Liver (tissue), 2 donors: Measurements from ENCODE around the gene LTBP2.

ENCODE experiments used
- CTCF ChIP-seq: fragments of 150-350 bp; IDR thresholded peaks from 2 replicates; pipeline ENCODE4 v1.5.1; 2017; ENCODE audit warnings: improper control_type of control experiment, low read depth, low read length; ENCODE audit not compliant: missing input control
- TF ChIP-seq, protein P1 (sequence below): IDR thresholded peaks from 2 replicates; pipeline ENCODE4 v1.6.1; 2016; ENCODE audit warnings: antibody characterized with exemption, mild to moderate bottlenecking
- donor health status: healthy.

DNA sequence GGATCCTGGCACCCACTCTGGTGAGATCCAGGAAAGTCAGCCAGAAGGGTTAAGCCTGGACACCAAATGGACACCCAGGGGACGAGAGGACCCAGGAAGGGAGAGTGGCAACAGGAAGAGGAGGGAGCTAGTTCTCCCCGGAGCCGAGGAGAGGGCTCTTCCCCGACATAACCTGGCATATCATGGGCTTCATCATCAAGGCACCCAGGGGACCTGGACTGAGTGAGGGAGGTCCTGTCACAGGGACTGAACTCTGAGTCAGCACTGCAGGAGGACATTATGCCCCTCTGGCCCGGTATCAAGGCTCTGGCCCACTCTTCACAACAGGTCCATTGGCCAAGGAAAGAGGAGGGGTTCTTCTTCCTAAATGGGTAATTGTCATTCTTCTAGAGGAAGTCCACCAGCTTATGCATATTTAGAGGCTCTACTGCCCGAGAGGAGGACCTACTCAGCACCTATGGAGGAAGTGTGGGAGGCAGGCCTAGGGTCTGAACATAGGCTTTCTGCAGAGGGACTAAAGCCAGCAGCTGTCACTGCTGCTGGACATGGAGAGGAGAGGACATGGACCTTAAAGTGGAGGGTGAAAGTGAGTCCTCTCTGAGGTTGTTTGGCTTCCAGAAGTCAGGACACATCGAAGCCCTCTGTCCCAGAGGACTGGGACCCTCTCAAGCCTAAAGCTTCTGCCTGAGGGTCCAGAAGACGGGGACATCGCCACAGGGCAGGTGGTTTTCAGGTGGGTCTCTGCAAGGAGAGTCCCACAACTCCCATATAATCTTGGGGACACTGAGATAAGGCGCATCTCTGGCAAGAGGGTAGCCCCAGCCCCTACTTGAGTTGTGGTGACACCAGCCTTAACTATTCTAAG, 99.8 kb downstream of the LTBP2 start:
- no peak for TF ChIP-seq CTCF
- TF ChIP-seq, protein P1, sequence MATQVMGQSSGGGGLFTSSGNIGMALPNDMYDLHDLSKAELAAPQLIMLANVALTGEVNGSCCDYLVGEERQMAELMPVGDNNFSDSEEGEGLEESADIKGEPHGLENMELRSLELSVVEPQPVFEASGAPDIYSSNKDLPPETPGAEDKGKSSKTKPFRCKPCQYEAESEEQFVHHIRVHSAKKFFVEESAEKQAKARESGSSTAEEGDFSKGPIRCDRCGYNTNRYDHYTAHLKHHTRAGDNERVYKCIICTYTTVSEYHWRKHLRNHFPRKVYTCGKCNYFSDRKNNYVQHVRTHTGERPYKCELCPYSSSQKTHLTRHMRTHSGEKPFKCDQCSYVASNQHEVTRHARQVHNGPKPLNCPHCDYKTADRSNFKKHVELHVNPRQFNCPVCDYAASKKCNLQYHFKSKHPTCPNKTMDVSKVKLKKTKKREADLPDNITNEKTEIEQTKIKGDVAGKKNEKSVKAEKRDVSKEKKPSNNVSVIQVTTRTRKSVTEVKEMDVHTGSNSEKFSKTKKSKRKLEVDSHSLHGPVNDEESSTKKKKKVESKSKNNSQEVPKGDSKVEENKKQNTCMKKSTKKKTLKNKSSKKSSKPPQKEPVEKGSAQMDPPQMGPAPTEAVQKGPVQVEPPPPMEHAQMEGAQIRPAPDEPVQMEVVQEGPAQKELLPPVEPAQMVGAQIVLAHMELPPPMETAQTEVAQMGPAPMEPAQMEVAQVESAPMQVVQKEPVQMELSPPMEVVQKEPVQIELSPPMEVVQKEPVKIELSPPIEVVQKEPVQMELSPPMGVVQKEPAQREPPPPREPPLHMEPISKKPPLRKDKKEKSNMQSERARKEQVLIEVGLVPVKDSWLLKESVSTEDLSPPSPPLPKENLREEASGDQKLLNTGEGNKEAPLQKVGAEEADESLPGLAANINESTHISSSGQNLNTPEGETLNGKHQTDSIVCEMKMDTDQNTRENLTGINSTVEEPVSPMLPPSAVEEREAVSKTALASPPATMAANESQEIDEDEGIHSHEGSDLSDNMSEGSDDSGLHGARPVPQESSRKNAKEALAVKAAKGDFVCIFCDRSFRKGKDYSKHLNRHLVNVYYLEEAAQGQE = no peak
